ENCODE data around the gene TOMM22. TPM values are rescaled to one million over a fixed set of nuclear protein-coding genes. Genes with fewer than 3 reads are reported as not detected.
"Not testable (repeated sequence)": the region's sequence is repeated elsewhere in the genome, so short reads cannot be mapped to it uniquely, and the experiment has no call there.

The TOMM22 gene
- total and polyA plus RNA-seq, 11 donors = 32.3 to 82.1 (median 67.7) TPM

DNA sequence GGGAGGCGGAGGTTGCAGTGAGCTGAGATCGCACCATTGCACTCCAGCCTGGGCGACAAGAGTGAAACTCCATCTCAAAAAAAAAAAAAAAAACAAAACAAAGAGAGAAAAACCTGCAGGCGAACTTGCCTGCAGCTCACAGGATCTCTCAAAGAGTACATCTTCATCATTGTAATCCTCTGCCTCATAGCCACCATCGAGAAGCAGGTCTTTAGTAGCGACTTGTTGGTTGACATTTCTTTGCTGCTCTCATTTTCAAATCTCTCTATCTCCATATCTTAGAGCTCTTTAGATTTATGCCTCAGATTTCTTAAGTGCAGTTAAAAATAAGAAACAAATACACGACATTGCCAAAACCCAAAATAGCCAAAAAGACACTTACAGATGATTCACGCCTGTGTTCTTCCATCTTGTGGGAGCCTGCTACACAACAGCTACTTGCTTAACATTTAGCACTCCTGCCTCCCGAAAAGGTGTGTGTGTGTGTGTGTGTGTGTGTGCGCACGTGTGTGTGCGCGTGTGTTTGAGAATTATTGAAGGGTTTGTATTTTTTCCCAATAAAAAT, 40.2 kb upstream of the TOMM22 start:
- no peaks in the 10 kb centered on the region for H3K27me3 ChIP-seq
- no peak for DNase-seq
- TF ChIP-seq, protein P1, sequence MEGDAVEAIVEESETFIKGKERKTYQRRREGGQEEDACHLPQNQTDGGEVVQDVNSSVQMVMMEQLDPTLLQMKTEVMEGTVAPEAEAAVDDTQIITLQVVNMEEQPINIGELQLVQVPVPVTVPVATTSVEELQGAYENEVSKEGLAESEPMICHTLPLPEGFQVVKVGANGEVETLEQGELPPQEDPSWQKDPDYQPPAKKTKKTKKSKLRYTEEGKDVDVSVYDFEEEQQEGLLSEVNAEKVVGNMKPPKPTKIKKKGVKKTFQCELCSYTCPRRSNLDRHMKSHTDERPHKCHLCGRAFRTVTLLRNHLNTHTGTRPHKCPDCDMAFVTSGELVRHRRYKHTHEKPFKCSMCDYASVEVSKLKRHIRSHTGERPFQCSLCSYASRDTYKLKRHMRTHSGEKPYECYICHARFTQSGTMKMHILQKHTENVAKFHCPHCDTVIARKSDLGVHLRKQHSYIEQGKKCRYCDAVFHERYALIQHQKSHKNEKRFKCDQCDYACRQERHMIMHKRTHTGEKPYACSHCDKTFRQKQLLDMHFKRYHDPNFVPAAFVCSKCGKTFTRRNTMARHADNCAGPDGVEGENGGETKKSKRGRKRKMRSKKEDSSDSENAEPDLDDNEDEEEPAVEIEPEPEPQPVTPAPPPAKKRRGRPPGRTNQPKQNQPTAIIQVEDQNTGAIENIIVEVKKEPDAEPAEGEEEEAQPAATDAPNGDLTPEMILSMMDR (IDR thresholded peaks at IDR 0.05) = no peak
- no peak for TF ChIP-seq POLR2A (IDR thresholded peaks at IDR 0.05)
- no peaks in the 10 kb centered on the region for H3K9me3 ChIP-seq
- intact Hi-C loops (cut with DNase I) = no loop called here
- H3K4me3 ChIP-seq = no peak overlapping the region
- no peaks in the 10 kb centered on the region for H3K4me1 ChIP-seq
- ATAC-seq = no peak
- no peaks in the 10 kb centered on the region for H3K36me3 ChIP-seq
- 94 to 96% (median 94%) methylated on average over 13 of the region's 13 CpGs for WGBS, 4 donors
- no peak overlapping the region for H3K27ac ChIP-seq

DNA sequence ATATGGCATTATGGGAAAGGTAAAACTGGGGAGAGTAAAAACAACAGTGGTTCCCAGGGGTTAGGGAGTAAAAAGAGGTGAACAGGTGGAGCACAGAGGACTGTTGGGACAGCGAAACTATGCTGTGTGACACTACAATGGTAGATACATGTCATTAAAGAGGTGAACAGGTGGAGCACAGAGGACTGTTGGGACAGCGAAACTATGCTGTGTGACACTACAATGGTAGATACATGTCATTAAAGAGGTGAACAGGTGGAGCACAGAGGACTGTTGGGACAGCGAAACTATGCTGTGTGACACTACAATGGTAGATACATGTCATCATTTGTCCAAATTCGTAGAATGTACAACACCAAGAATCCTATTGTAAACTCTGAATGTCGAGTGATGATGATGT, 37.5 kb upstream of the TOMM22 start:
- H3K27me3 ChIP-seq; H3K9me3 ChIP-seq; intact Hi-C loops (cut with DNase I); H3K4me1 ChIP-seq; DNase-seq; H3K36me3 ChIP-seq; H3K27ac ChIP-seq; H3K4me3 ChIP-seq: not testable (repeated sequence)
- ATAC-seq = peak in 2 of 4 donors; percentile 78 to 99
- 93 to 99% (median 95%) methylated on average over 5 of the region's 5 CpGs for WGBS, 4 donors

DNA sequence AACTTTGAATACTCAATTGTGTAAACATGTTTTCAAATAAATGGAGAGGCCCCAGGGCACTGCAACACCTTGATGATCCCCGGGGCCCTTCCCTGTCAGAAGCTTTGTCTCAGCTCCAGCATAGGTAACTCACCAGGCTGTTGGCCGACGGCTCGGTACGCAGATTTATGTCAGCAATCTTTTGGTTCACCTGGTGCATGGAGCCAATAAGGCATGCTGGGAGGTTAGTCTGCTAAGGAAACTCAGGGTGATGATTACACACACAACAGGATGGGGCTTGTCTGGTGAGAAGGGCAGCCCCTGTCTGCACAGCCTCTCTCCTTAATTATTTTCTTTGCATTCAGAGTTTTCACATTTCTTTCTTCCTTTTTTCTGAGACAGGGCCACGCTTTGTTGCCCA, 36.3 kb upstream of the TOMM22 start:
- DNase-seq (no peak), ATAC-seq (no peak)
- Histone ChIP-seq H3K4me1 (no peaks in the 10 kb centered on the region), H3K27me3 (no peaks in the 10 kb centered on the region), H3K9me3 (no peaks in the 10 kb centered on the region), H3K27ac (no peak overlapping the region), H3K4me3 (no peak overlapping the region), H3K36me3 (no peaks in the 10 kb centered on the region)
- intact Hi-C loops (cut with DNase I) = no loop called here
- 89 to 97% (median 96%) methylated on average over 6 of the region's 6 CpGs for WGBS, 4 donors
- TF ChIP-seq POLR2A (IDR thresholded peaks at IDR 0.05) = no peak
- TF ChIP-seq, protein P1 (IDR thresholded peaks at IDR 0.05) = no peak

DNA sequence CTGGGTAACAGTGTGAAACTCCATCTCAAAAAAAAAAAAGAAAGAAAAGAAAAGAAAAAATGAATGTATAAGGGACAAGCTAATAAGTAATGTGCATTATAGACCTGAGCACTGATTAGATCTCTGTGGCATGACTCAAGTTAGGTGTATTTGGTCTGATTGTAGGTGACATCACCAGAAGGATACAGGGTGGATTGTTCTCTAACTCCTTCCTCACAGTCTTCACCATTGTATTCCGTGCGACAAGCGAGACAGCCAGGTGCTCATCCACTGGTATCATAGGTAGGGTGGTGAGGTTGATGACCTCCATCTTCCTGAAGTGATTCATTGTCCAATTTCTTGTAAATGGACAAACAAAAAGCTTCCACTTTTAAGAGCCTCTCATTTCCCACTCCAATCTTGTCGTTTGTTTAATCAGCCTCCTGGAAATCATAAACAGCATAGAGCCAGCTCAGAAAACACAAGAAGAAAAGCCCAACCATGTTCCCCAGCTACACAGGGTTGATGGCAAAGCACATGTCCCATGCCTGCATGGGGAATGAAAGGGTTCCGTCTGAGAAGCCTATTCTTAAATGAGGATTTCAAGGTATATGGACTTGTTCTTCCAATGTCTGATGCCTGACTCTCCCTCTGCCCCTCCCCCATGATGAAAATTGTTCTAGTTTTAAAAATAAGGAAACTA, 31.8 kb upstream of the TOMM22 start:
- TF ChIP-seq POLR2A (IDR thresholded peaks at IDR 0.05) = no peak
- TF ChIP-seq, protein P1 (IDR thresholded peaks at IDR 0.05) = no peak
- no peaks in the 10 kb centered on the region for H3K27me3 ChIP-seq
- no peak overlapping the region for H3K27ac ChIP-seq
- whole genome bisulfite sequencing, 4 donors = 76 to 84% (median 79%) methylated on average over 5 of the region's 5 CpGs
- H3K36me3 ChIP-seq = no peaks in the 10 kb centered on the region
- no peaks in the 10 kb centered on the region for H3K4me1 ChIP-seq
- ATAC-seq (no peak), DNase-seq (no peak)
- no peak overlapping the region for H3K4me3 ChIP-seq
- H3K9me3 ChIP-seq = no peaks in the 10 kb centered on the region
- intact Hi-C loops (cut with DNase I) = no loop called here

DNA sequence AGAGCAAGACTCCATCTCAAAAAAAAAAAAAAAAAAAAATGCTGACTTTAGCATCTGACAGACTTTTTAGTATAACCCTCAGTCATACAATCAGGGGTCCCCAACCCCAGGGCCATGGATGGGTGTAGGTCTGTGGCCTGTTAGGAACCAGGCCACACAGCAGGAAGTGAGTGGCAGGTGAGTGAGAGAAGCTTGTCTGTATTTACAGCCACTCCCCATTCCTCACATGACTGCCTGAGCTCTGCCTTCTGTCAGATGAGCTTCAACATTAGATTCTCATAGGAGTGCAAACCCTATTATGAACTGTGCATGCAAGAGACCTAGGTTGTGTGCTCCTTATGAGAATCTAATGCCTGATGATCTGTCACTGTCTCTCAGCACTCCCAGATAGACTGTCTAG, 28.9 kb upstream of the TOMM22 start:
- Histone ChIP-seq H3K4me3 (no peak overlapping the region), H3K4me1 (peaks cover 0 to 17% (median 13%) of the 10 kb centered on the region in 12 donors), H3K27me3 (no peaks in the 10 kb centered on the region), H3K27ac (no peak overlapping the region), H3K9me3 (no peaks in the 10 kb centered on the region), H3K36me3 (no peaks in the 10 kb centered on the region)
- DNase-seq (no peak), ATAC-seq (no peak)
- intact Hi-C loops (cut with DNase I) = no loop called here
- TF ChIP-seq, protein P1 (IDR thresholded peaks at IDR 0.05) = no peak
- no peak for TF ChIP-seq POLR2A (IDR thresholded peaks at IDR 0.05)

Measured in heart left ventricle (tissue), 16 donors.